Activated CD8-positive, alpha-beta T cell treated with anti-CD3 and anti-CD28 coated beads for 36 hours (primary cell): ENCODE data around the gene PSKH1. TPM values are rescaled to one million over a fixed set of nuclear protein-coding genes. Genes with fewer than 3 reads are reported as not detected.

ENCODE experiments used
- ATAC-seq: fragments of 200-7000 bp; cut with Tn5 transposase; one replicate; pipeline ENCODE4 v1.10.0; 2021; ENCODE audit warnings: mild to moderate bottlenecking, moderate library complexity
- CTCF ChIA-PET: fragments of 350-600 bp; sonication (Branson Sonifier 250); formaldehyde crosslinking; loops from one replicate; lab custom pipeline; 2021; ENCODE audit warnings: antibody characterized with exemption; lab: Charles Lee
- POLR2A ChIA-PET: fragments of 350-600 bp; sonication (Branson Sonifier 250); formaldehyde crosslinking; loops from one replicate; lab custom pipeline; 2021; ENCODE audit warnings: antibody characterized with exemption; lab: Charles Lee
- DNase-seq: peaks from one replicate; pipeline ENCODE4 v3.0.0-alpha.2; 2020
- H3K27ac Mint-ChIP-seq: one replicate; pipeline ENCODE4 v1.8.0; 2021; ENCODE audit warnings: mild to moderate bottlenecking, mixed read lengths
- H3K27me3 Mint-ChIP-seq: one replicate; pipeline ENCODE4 v1.8.0; 2021; ENCODE audit warnings: mixed read lengths
- H3K36me3 Mint-ChIP-seq: one replicate; pipeline ENCODE4 v1.8.0; 2021; ENCODE audit warnings: low read depth, mixed read lengths
- H3K4me1 Mint-ChIP-seq: one replicate; pipeline ENCODE4 v1.8.0; 2021; ENCODE audit warnings: low read depth, mixed read lengths
- H3K4me3 Mint-ChIP-seq: one replicate; pipeline ENCODE4 v1.8.0; 2021; ENCODE audit warnings: mild to moderate bottlenecking, moderate library complexity, mixed read lengths
- H3K9me3 Mint-ChIP-seq: one replicate; pipeline ENCODE4 v1.8.0; 2021; ENCODE audit warnings: mixed read lengths
- CTCF ChIP-seq: fragments of 200-600 bp; IDR thresholded peaks from one replicate; pipeline ENCODE4 v1.8.0; 2022; ENCODE audit warnings: antibody characterized with exemption, mild to moderate bottlenecking
- intact Hi-C: fragments of 100-400 bp; cut with micrococcal nuclease; formaldehyde crosslinking; loops from one replicate; pipeline ENCODE4 v1.10.0; 2022
- total RNA-seq, 2 experiments: library from RNA; stranded (reverse); gene quantifications; one replicate each; pipeline ENCODE4 v1.2.3, GENCODE V29; 2021

PSKH1 gene
- total RNA-seq, 2 experiments from 2014 or later, result 8.4 to 8.5 TPM

- no peak for TF ChIP-seq CTCF
- peaks cover 21% of the 10 kb centered on the region for H3K4me1 Mint-ChIP-seq
- no peaks in the 10 kb centered on the region for H3K27me3 Mint-ChIP-seq
- POLR2A ChIA-PET, result interaction anchor here (0.6 to 1.5 kb wide), 4 partner anchors 9 to 48 kb away, joined by 3 to 6 read pairs (median 4); partner anchors contain the start of genes CTRL and PSMB10
- no peak overlapping the region for H3K4me3 Mint-ChIP-seq
- intact Hi-C loops, result no loop called here
- no peak for ATAC-seq
- no peak for DNase-seq
- no peaks in the 10 kb centered on the region for H3K9me3 Mint-ChIP-seq
- H3K27ac Mint-ChIP-seq, result peak overlapping the region; percentile 85
- no peaks in the 10 kb centered on the region for H3K36me3 Mint-ChIP-seq
- CTCF ChIA-PET, result interaction anchor here (1.0 to 7.8 kb wide), 4 partner anchors 10 to 106 kb away, joined by 3 to 81 read pairs (median 8); partner anchors contain the start of gene NRN1L
Measured at GRCh38 chr16:67922740-67923139, 29.7 kb downstream of the PSKH1 start.

GRCh38 chr16:67923414-67924116, 30.5 kb downstream of the PSKH1 start:
- ChIA-PET CTCF (interaction anchor here (2.7 to 7.8 kb wide), 2 partner anchors 40 to 107 kb away, joined by 12 to 81 read pairs; partner anchors contain the start of gene NRN1L), POLR2A (interaction anchor here (1.3 to 1.5 kb wide), 2 partner anchors 13 to 38 kb away, joined by 3 to 4 read pairs; partner anchors contain the start of gene PSMB10)
- TF ChIP-seq CTCF, result no peak
- H3K9me3 Mint-ChIP-seq, result no peaks in the 10 kb centered on the region
- ATAC-seq, result no peak
- peaks cover 14% of the 10 kb centered on the region for H3K4me1 Mint-ChIP-seq
- H3K27me3 Mint-ChIP-seq, result no peaks in the 10 kb centered on the region
- H3K4me3 Mint-ChIP-seq, result no peak overlapping the region
- H3K27ac Mint-ChIP-seq, result peak overlapping the region; percentile 14
- DNase-seq, result no peak
- intact Hi-C loops, result no loop called here
- H3K36me3 Mint-ChIP-seq, result peaks cover 2% of the 10 kb centered on the region

- intact Hi-C loops, result no loop called here
- no peaks in the 10 kb centered on the region for H3K27me3 Mint-ChIP-seq
- H3K4me3 Mint-ChIP-seq, result no peak overlapping the region
- ChIA-PET CTCF (interaction anchor here (0.7 to 7.8 kb wide), 3 partner anchors 40 to 108 kb away, joined by 3 to 81 read pairs (median 9); partner anchors contain the start of gene NRN1L), POLR2A (interaction anchor here (0.7 to 2.6 kb wide), 8 partner anchors 9 to 51 kb away, joined by 3 to 15 read pairs (median 4); partner anchors contain the start of gene PSMB10)
- H3K36me3 Mint-ChIP-seq, result peaks cover 2% of the 10 kb centered on the region
- ATAC-seq (no peak), DNase-seq (no peak)
- no peaks in the 10 kb centered on the region for H3K9me3 Mint-ChIP-seq
- peaks cover 14% of the 10 kb centered on the region for H3K4me1 Mint-ChIP-seq
- H3K27ac Mint-ChIP-seq, result no peak overlapping the region
- TF ChIP-seq CTCF, result no peak
Measured at GRCh38 chr16:67924140-67924906, 31.3 kb downstream of the PSKH1 start.

GRCh38 chr16:67926181-67926750, 33.2 kb downstream of the PSKH1 start:
- CTCF ChIA-PET, result interaction anchor here (1.0 to 7.8 kb wide), 5 partner anchors 8 to 405 kb away, joined by 4 to 81 read pairs (median 6); partner anchors contain the start of gene NRN1L
- ATAC-seq (no peak), DNase-seq (no peak)
- Mint-ChIP-seq H3K27me3 (no peaks in the 10 kb centered on the region), H3K27ac (no peak overlapping the region), H3K9me3 (no peaks in the 10 kb centered on the region), H3K36me3 (peaks cover 2% of the 10 kb centered on the region), H3K4me3 (no peak overlapping the region), H3K4me1 (peaks cover 10% of the 10 kb centered on the region)
- intact Hi-C loops, result loop anchor here (5.0 kb wide), 1 partner anchor 109 kb away; no protein-coding TSS in a partner anchor
- TF ChIP-seq CTCF, result no peak
- POLR2A ChIA-PET, result interaction anchor here (1.8 to 2.6 kb wide), 2 partner anchors 8 to 11 kb away, joined by 4 to 15 read pairs; partner anchors contain the start of gene PSMB10
